Transverse colon (tissue), 4 donors: ENCODE measurements around the gene SECISBP2. TPM values are rescaled to one million over a fixed set of nuclear protein-coding genes. Genes with fewer than 3 reads are reported as not detected.
"Not testable (repeated sequence)": the region's sequence is repeated elsewhere in the genome, so short reads cannot be mapped to it uniquely, and the experiment has no call there.

Experiments used
- DNase-seq: peaks from one replicate; pipeline ENCODE4 v3.0.0-alpha.2; 2019
- H3K27ac ChIP-seq, 4 donors: fragments of 200-600 bp; sonication (generic); 2 replicates each; pipeline ENCODE4 v1.5.1; 2016 to 2018; ENCODE audit warnings: inconsistent platforms in 4 of 4
- H3K27me3 ChIP-seq: fragments of 200-600 bp; sonication (generic); 2 replicates; pipeline ENCODE4 v1.5.1; 2017; ENCODE audit warnings: inconsistent platforms
- H3K36me3 ChIP-seq, 4 donors: fragments of 200-600 bp; sonication (generic); 2 replicates each; pipeline ENCODE4 v1.5.1; 2017 to 2019; ENCODE audit warnings: inconsistent platforms in 4 of 4
- H3K4me1 ChIP-seq, 4 donors: fragments of 200-600 bp; sonication (generic); 2 replicates each; pipeline ENCODE4 v1.5.1; 2017 to 2020; ENCODE audit warnings: inconsistent platforms in 4 of 4
- H3K4me3 ChIP-seq, 4 donors: fragments of 200-600 bp; sonication (generic); 1 replicate in 1 of 4; 2 replicates in 3 of 4; pipeline versions ENCODE4 v1.5.1 to v1.6.1; 2017 to 2019; ENCODE audit warnings: inconsistent platforms in 4 of 4
- H3K9me3 ChIP-seq, 2 donors: fragments of 200-600 bp; sonication (generic); 2 replicates each; pipeline ENCODE4 v1.5.1; 2017 to 2019; ENCODE audit warnings: inconsistent platforms in 2 of 2
- CTCF ChIP-seq, 5 experiments: fragments of 200-600 bp in 3 of 5; fragments of 450-650 bp in 2 of 5; sonication (generic) in 3 of 5; IDR thresholded peaks; 1 replicate in 2 of 5; 2 replicates in 3 of 5; pipeline ENCODE4 v1.5.1; 2016 to 2017; ENCODE audit warnings: antibody characterized with exemption in 5 of 5, inconsistent platforms in 3 of 5, mild to moderate bottlenecking in 2 of 5, moderate library complexity in 1 of 5
- EP300 ChIP-seq: sonication (generic); formaldehyde crosslinking; IDR thresholded peaks from one replicate; pipeline ENCODE4 v1.6.1; 2017; ENCODE audit warnings: antibody characterized with exemption, low read depth
- POLR2A ChIP-seq: fragments of 450-650 bp; IDR thresholded peaks from one replicate; pipeline ENCODE4 v1.6.1; 2016; ENCODE audit warnings: antibody characterized with exemption, mild to moderate bottlenecking, moderate library complexity
- POLR2AphosphoS5 ChIP-seq, 3 donors: sonication (generic); formaldehyde crosslinking; IDR thresholded peaks; one replicate each; pipeline ENCODE4 v1.6.1; 2016; ENCODE audit warnings: antibody characterized with exemption in 3 of 3
- WGBS, 2 donors: methylation state at CpG; one replicate each; pipeline ENCODE4 v1.1.5; 2018; ENCODE audit warnings: low coverage in 1 of 2; 5-methylcytosine and 5-hydroxymethylcytosine counted together
- in situ Hi-C, 4 donors: fragments of 200-750 bp; cut with MboI; loops; one replicate each; pipeline versions ENCODE4 v1.15.0 to v1.15.1; 2017; ENCODE audit warnings: low sequenced_read_pairs in 3 of 4, low pct_ligation_motif_present in 1 of 4, low pct_unique_long_range_greater_than_20kb in 1 of 4
- intact Hi-C: fragments of 100-400 bp; cut with DNase I; formaldehyde crosslinking; loops from one replicate; pipeline ENCODE4 v1.15.1; 2023; ENCODE audit warnings: low total_unique reads
- total RNA-seq, 4 donors: library from RNA; depleted of rRNA; stranded (reverse); fragments of >200 nt; gene quantifications; one replicate each; pipeline ENCODE4 v1.1.0, GENCODE V29; 2016

Gene SECISBP2
- total RNA-seq, 4 donors from 2014 or later = 46.8 to 127 (median 69.6) TPM

DNA sequence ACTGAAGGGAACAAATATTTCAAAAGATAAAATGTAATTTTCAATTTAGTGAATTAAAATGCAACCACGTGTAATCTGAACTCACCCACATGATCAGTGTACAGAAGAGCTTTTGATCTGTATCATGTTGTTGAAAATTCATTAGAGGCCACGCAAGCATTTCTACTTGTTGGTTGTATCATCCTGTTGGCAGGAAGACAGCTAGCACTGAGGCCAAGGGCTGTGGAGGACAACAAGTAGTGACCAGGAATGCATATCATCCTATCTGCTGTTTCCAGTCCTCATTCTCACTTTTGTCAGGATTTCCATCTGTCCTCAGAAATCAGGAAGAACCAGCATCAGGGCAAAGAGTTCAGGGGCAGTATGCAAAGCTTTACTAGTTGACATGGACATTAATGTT is 37.2 kb upstream of the SECISBP2 start:
- 82 to 83% methylated on average over 2 of the region's 2 CpGs for WGBS, 2 donors
- Histone ChIP-seq H3K27me3 (no peaks in the 10 kb centered on the region), H3K4me3 (no peak overlapping the region), H3K27ac (no peak overlapping the region), H3K9me3 (no peaks in the 10 kb centered on the region), H3K36me3 (no peaks in the 10 kb centered on the region), H3K4me1 (peaks cover 0 to 9% (median 3%) of the 10 kb centered on the region in 4 donors)
- in situ Hi-C loops = no loop called here
- no peak for DNase-seq
- intact Hi-C loops = no loop called here
- TF ChIP-seq POLR2A (no peak), EP300 (no peak), CTCF (IDR thresholded peaks at IDR 0.05) (no peak), POLR2AphosphoS5 (IDR thresholded peaks at IDR 0.05) (no peak)

- peak overlapping the region in 3 of 4 donors; percentile 28 to 45 (median 41) for H3K4me3 ChIP-seq
- H3K9me3 ChIP-seq, H3K27me3 ChIP-seq, intact Hi-C loops, H3K27ac ChIP-seq, H3K36me3 ChIP-seq, H3K4me1 ChIP-seq, in situ Hi-C loops: not testable (repeated sequence)
- WGBS, 2 donors = 66% methylated on average over 28 of the region's 42 CpGs; no CpG with 5 or more reads in 1 of the 2 donors
- peak; percentile 18 for DNase-seq
Observed at GRCh38 chr9:89282248-89282968, 35.9 kb upstream of the SECISBP2 start.

DNA sequence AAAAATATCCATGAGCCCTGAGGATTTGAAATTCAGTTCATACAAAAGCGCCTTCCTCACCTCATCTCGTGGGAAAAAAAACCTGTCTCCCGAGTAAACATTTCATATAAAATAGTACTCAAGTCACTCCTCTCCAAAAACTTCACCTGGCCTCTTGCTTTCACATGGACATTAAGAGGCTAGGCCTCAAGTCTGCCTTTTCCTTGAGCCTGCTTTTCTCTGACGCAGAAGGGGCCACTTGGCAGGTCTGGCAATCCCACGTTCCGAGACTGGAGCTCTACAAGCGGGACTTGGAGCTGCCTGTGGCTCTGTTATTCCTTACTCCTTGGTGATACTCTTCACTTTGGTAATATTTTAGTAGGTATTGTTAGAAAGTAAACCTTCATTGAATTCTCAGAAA is 34.2 kb upstream of the SECISBP2 start:
- 87 to 94% methylated on average over 4 to 7 of the region's 7 CpGs for WGBS, 2 donors
- no peak for DNase-seq
- intact Hi-C loops (no loop called here), in situ Hi-C loops (no loop called here)
- H3K4me3 ChIP-seq = no peak overlapping the region
- H3K9me3 ChIP-seq = no peaks in the 10 kb centered on the region
- no peaks in the 10 kb centered on the region for H3K36me3 ChIP-seq
- TF ChIP-seq POLR2A (no peak), EP300 (no peak), CTCF (IDR thresholded peaks at IDR 0.05) (no peak), POLR2AphosphoS5 (IDR thresholded peaks at IDR 0.05) (no peak)
- H3K27me3 ChIP-seq = no peaks in the 10 kb centered on the region
- H3K27ac ChIP-seq = no peak overlapping the region
- H3K4me1 ChIP-seq = peaks cover 0 to 9% (median under 1%) of the 10 kb centered on the region in 4 donors

DNA sequence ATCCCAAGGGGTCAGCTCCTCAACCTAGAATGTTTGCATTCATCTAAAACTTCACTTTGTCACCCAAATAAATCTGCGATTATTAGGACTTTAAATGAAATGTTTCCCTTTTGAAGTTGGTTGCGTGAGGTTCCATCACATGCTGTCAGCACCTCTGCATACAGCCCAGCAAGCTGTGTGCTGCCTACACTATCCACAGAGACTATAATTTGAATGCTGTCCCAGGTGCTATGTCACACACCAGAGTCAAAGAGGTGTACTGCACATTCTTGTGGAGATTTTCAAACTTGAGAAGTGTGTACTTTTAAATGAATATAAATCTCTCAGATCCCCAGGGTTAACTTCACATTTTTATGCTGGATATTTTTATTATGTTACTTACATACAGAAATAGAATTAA is 26.6 kb upstream of the SECISBP2 start:
- no peaks in the 10 kb centered on the region for H3K27me3 ChIP-seq
- 93 to 100% methylated on average over 1 to 2 of the region's 2 CpGs for WGBS, 2 donors
- H3K4me3 ChIP-seq = no peak overlapping the region
- H3K27ac ChIP-seq = no peak overlapping the region
- DNase-seq = no peak
- in situ Hi-C loops (no loop called here), intact Hi-C loops (no loop called here)
- TF ChIP-seq POLR2AphosphoS5 (IDR thresholded peaks at IDR 0.05) = no peak
- no peak for TF ChIP-seq CTCF (IDR thresholded peaks at IDR 0.05)
- TF ChIP-seq POLR2A = no peak
- no peak for TF ChIP-seq EP300
- H3K36me3 ChIP-seq = no peaks in the 10 kb centered on the region
- no peaks in the 10 kb centered on the region for H3K4me1 ChIP-seq
- peaks cover 0 to 6% of the 10 kb centered on the region in 2 donors for H3K9me3 ChIP-seq

DNA sequence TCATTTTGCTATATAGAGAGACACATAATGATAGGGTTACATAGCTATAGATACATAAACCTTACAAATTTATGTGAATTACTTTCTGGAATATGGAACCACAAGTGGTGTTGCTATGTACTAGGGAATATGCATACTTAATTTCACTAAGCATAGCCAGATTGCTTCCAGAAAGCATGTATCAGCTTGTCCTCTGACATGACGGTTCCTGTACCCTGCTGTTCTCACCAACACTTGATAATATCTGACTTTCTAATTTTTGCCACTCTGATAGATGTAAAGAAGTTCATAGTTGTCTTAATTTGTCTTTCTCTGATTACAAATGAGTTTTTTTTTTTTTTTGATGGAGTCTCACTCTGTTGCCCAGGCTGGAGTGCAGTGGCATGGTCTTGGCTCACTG is 25.3 kb upstream of the SECISBP2 start:
- Histone ChIP-seq H3K4me3 (no peak overlapping the region), H3K9me3 (peaks cover 0 to 6% of the 10 kb centered on the region in 2 donors), H3K4me1 (no peaks in the 10 kb centered on the region), H3K27me3 (no peaks in the 10 kb centered on the region), H3K36me3 (no peaks in the 10 kb centered on the region), H3K27ac (no peak overlapping the region)
- in situ Hi-C loops = no loop called here
- no peak for TF ChIP-seq POLR2A
- TF ChIP-seq POLR2AphosphoS5 (IDR thresholded peaks at IDR 0.05) = no peak
- TF ChIP-seq CTCF (IDR thresholded peaks at IDR 0.05) = no peak
- intact Hi-C loops = no loop called here
- 94 to 100% methylated on average over 1 of the region's 1 CpG for WGBS, 2 donors
- DNase-seq = no peak
